ENCODE results near the gene AKAP13.

DNA sequence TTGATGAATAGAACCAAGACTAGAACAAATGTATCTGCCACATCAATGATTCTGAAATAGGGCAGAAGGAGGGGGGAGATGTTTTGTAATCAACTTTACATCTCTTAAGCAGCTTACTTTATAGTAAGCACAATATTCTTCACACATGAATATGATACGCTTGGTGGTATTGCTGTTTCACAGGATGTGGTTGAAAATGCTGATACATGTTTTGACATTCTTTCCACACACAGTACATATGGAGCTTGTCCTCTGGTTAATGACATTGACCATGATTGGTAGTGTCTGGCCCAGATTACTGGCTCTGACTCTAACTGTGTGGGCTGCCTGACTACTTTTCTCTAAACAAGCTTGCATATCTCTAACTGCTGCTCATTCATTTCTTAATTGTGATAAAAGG is 245.5 kb downstream of the AKAP13 start:
- TF ChIP-seq GATA2 (IDR thresholded peaks at IDR 0.05; ENCODE audit: low read depth, low read length): no peak
- TF ChIP-seq GATA3 (IDR thresholded peaks at IDR 0.05; ENCODE audit: low read depth, low read length): no peak
